ENCODE measurements around the gene MYL2. TPM values are rescaled to one million over a fixed set of nuclear protein-coding genes. Genes with fewer than 3 reads are reported as not detected.

The MYL2 gene
- total RNA-seq, 3 donors from 2014 or later, result not detected

DNA sequence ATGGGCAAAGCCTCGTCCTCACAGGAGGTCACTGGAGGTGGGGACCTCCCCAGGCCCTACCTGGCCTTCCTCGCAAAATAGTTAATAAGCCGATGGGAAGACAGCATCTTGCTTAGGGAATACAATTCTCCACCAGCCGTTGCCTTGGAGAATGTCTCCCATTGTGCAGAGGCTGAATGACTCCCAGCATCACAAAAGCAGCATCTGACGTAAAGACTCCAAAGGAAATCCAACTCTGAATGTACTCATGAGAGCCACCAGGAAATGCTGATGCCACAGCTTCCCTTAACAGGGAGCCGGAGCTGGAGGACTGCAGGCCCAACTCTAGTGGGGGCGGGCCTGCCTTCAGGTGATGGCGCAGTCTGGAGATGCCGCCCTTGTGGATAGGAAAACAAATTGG is 58.0 kb downstream of the MYL2 start:
- TF ChIP-seq, protein P1, sequence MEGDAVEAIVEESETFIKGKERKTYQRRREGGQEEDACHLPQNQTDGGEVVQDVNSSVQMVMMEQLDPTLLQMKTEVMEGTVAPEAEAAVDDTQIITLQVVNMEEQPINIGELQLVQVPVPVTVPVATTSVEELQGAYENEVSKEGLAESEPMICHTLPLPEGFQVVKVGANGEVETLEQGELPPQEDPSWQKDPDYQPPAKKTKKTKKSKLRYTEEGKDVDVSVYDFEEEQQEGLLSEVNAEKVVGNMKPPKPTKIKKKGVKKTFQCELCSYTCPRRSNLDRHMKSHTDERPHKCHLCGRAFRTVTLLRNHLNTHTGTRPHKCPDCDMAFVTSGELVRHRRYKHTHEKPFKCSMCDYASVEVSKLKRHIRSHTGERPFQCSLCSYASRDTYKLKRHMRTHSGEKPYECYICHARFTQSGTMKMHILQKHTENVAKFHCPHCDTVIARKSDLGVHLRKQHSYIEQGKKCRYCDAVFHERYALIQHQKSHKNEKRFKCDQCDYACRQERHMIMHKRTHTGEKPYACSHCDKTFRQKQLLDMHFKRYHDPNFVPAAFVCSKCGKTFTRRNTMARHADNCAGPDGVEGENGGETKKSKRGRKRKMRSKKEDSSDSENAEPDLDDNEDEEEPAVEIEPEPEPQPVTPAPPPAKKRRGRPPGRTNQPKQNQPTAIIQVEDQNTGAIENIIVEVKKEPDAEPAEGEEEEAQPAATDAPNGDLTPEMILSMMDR (IDR thresholded peaks at IDR 0.05), result no peak
- no peak for TF ChIP-seq POLR2A (IDR thresholded peaks at IDR 0.05)
- TF ChIP-seq POLR2AphosphoS5 (IDR thresholded peaks at IDR 0.05), result no peak
- H3K4me1 ChIP-seq, result no peaks in the 10 kb centered on the region
- H3K4me3 ChIP-seq, result no peak overlapping the region
- no peaks in the 10 kb centered on the region for H3K36me3 ChIP-seq
- no peaks in the 10 kb centered on the region for H3K27me3 ChIP-seq
- H3K9me3 ChIP-seq, result no peaks in the 10 kb centered on the region
- intact Hi-C loops (cut with DNase I; ENCODE audit: low total_unique reads), result no loop called here
- H3K27ac ChIP-seq, result no peak overlapping the region
- no peak for DNase-seq (ENCODE audit: low spot score in 2 of 2)

DNA sequence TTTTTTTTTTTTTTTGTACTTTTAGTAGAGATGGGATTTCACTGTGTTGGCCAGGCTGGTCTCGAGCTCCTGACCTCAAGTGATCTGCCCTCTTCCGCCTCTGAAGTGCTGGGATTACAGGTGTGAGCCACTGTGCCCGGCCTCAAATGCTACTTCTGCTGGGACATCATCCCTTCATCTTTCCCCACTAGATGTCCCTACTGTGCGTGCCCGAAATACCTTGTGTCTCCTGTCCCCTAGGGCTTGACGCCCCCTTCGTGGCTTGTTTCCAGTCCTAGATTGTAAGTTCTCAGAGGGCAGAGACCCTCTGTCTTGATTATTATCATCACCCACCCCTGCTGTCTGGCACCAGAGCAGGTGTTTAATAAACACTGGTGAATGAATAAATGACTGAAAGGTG is 58.6 kb downstream of the MYL2 start:
- Histone ChIP-seq H3K27me3 (no peaks in the 10 kb centered on the region), H3K4me1 (no peaks in the 10 kb centered on the region), H3K27ac (no peak overlapping the region), H3K9me3 (no peaks in the 10 kb centered on the region), H3K36me3 (no peaks in the 10 kb centered on the region), H3K4me3 (no peak overlapping the region)
- intact Hi-C loops (cut with DNase I; ENCODE audit: low total_unique reads), result no loop called here
- TF ChIP-seq POLR2AphosphoS5 (IDR thresholded peaks at IDR 0.05) (no peak), POLR2A (IDR thresholded peaks at IDR 0.05) (no peak)
- TF ChIP-seq, protein P1 (IDR thresholded peaks at IDR 0.05), result no peak
- no peak for DNase-seq (ENCODE audit: low spot score in 2 of 2)

Other genes with a start within 250 kb of the MYL2 start
- 10 to 100 TPM in 1 of 3 donors, 1 to 10 TPM in 2; 2.6 to 16.6 (median 7.6) TPM for gene HVCN1, start 231.5 kb downstream of the MYL2 start, total RNA-seq
- gene PPP1CC, start 177.7 kb downstream of the MYL2 start, total RNA-seq, result 100 to 1,000 TPM in 2 of 3 donors, 10 to 100 TPM in 1; 97.7 to 135 (median 106) TPM
- not detected for gene CCDC63, start 73.6 kb downstream of the MYL2 start, total RNA-seq
- gene CUX2, start 113.6 kb upstream of the MYL2 start, total RNA-seq, result under 1 TPM in 2 of 3 donors, not detected in 1; under 0.01 to 0.16 TPM